Muscle layer of duodenum (tissue), 2 donors: ENCODE results near the gene FABP7.

Experiments
- H3K27ac ChIP-seq: one replicate; pipeline ENCODE4 v1.7.0; 2013; ENCODE audit warnings: mild to moderate bottlenecking, low read length
- H3K27me3 ChIP-seq: one replicate; pipeline ENCODE4 v1.7.0; 2013; ENCODE audit warnings: low read depth, mild to moderate bottlenecking, control low read depth, low read length
- H3K36me3 ChIP-seq, 2 donors: one replicate each; pipeline ENCODE4 v1.7.0; 2013; ENCODE audit warnings: low read length in 2 of 2, control low read depth in 1 of 2, mild to moderate bottlenecking in 1 of 2; ENCODE audit not compliant: insufficient read depth in 2 of 2, control insufficient read depth in 1 of 2
- H3K4me1 ChIP-seq, 2 donors: one replicate each; pipeline ENCODE4 v1.7.0; 2013; ENCODE audit warnings: low read length in 2 of 2, mild to moderate bottlenecking in 2 of 2, control low read depth in 1 of 2, moderate library complexity in 1 of 2; ENCODE audit not compliant: insufficient read depth in 2 of 2, control insufficient read depth in 1 of 2
- H3K4me3 ChIP-seq, 2 donors: one replicate each; pipeline ENCODE4 v1.7.0; 2013; ENCODE audit warnings: low read length in 2 of 2, low read depth in 1 of 2, mild to moderate bottlenecking in 1 of 2
- H3K9me3 ChIP-seq, 2 donors: one replicate each; pipeline ENCODE4 v1.7.0; 2013; ENCODE audit warnings: low read length in 2 of 2, control low read depth in 1 of 2, mild to moderate bottlenecking in 1 of 2; ENCODE audit not compliant: control insufficient read depth in 1 of 2
- donor health status: healthy.

Gene FABP7

GRCh38 chr6:122799140-122799745, 19.7 kb downstream of the FABP7 start:
- peaks cover 0 to 7% of the 10 kb centered on the region in 2 donors for H3K36me3 ChIP-seq
- H3K27me3 ChIP-seq = no peaks in the 10 kb centered on the region
- H3K27ac ChIP-seq = no peak overlapping the region
- H3K9me3 ChIP-seq = no peaks in the 10 kb centered on the region
- H3K4me1 ChIP-seq = no peaks in the 10 kb centered on the region
- no peak overlapping the region for H3K4me3 ChIP-seq

- Histone ChIP-seq H3K27ac (no peak overlapping the region), H3K4me3 (no peak overlapping the region), H3K36me3 (peaks cover 1 to 7% of the 10 kb centered on the region in 2 donors), H3K4me1 (no peaks in the 10 kb centered on the region), H3K27me3 (no peaks in the 10 kb centered on the region), H3K9me3 (no peaks in the 10 kb centered on the region)
Observed at GRCh38 chr6:122799916-122800686, 20.6 kb downstream of the FABP7 start.

GRCh38 chr6:122800906-122801305, 21.4 kb downstream of the FABP7 start:
- Histone ChIP-seq H3K4me3 (no peak overlapping the region), H3K4me1 (no peaks in the 10 kb centered on the region), H3K27me3 (no peaks in the 10 kb centered on the region), H3K9me3 (no peaks in the 10 kb centered on the region), H3K27ac (no peak overlapping the region), H3K36me3 (peaks cover 2 to 7% of the 10 kb centered on the region in 2 donors)

GRCh38 chr6:122801397-122801796, 21.9 kb downstream of the FABP7 start:
- H3K27ac ChIP-seq = no peak overlapping the region
- peaks cover 2 to 7% of the 10 kb centered on the region in 2 donors for H3K36me3 ChIP-seq
- no peak overlapping the region for H3K4me3 ChIP-seq
- no peaks in the 10 kb centered on the region for H3K9me3 ChIP-seq
- H3K27me3 ChIP-seq = no peaks in the 10 kb centered on the region
- H3K4me1 ChIP-seq = no peaks in the 10 kb centered on the region

- Histone ChIP-seq H3K4me3 (no peak overlapping the region), H3K9me3 (no peaks in the 10 kb centered on the region), H3K27ac (no peak overlapping the region), H3K4me1 (no peaks in the 10 kb centered on the region), H3K36me3 (peaks cover 1 to 2% of the 10 kb centered on the region in 2 donors), H3K27me3 (no peaks in the 10 kb centered on the region)
Observed at GRCh38 chr6:122803171-122803661, 23.7 kb downstream of the FABP7 start.

GRCh38 chr6:122804962-122805485, 25.5 kb downstream of the FABP7 start:
- no peak overlapping the region for H3K27ac ChIP-seq

GRCh38 chr6:122806291-122806690, 26.8 kb downstream of the FABP7 start:
- no peaks in the 10 kb centered on the region for H3K9me3 ChIP-seq
- no peaks in the 10 kb centered on the region for H3K27me3 ChIP-seq
- peaks cover 0 to 7% of the 10 kb centered on the region in 2 donors for H3K36me3 ChIP-seq
- H3K4me3 ChIP-seq = no peak overlapping the region
- no peak overlapping the region for H3K27ac ChIP-seq
- no peaks in the 10 kb centered on the region for H3K4me1 ChIP-seq

More at GRCh38 chr6:122804962-122805485, 25.5 kb downstream of the FABP7 start:
- Histone ChIP-seq H3K9me3 (no peaks in the 10 kb centered on the region), H3K4me1 (no peaks in the 10 kb centered on the region), H3K27me3 (no peaks in the 10 kb centered on the region), H3K36me3 (peaks cover 0 to 7% of the 10 kb centered on the region in 2 donors), H3K4me3 (no peak overlapping the region)

- H3K9me3 ChIP-seq = no peaks in the 10 kb centered on the region
- no peaks in the 10 kb centered on the region for H3K27me3 ChIP-seq
- no peak overlapping the region for H3K4me3 ChIP-seq
- H3K27ac ChIP-seq = no peak overlapping the region
- no peaks in the 10 kb centered on the region for H3K4me1 ChIP-seq
- H3K36me3 ChIP-seq = peaks cover 0 to 7% of the 10 kb centered on the region in 2 donors
Observed at GRCh38 chr6:122808121-122808885, 28.8 kb downstream of the FABP7 start.

- H3K36me3 ChIP-seq = peaks cover 0 to 7% of the 10 kb centered on the region in 2 donors
- H3K27ac ChIP-seq = no peak overlapping the region
- H3K9me3 ChIP-seq = no peaks in the 10 kb centered on the region
- H3K4me1 ChIP-seq = no peaks in the 10 kb centered on the region
- no peak overlapping the region for H3K4me3 ChIP-seq
- H3K27me3 ChIP-seq = no peaks in the 10 kb centered on the region
Observed at GRCh38 chr6:122809001-122809400, 29.5 kb downstream of the FABP7 start.

- H3K4me3 ChIP-seq = no peak overlapping the region
- H3K36me3 ChIP-seq = peaks cover 0 to 7% of the 10 kb centered on the region in 2 donors
- no peak overlapping the region for H3K27ac ChIP-seq
- H3K27me3 ChIP-seq = no peaks in the 10 kb centered on the region
- no peaks in the 10 kb centered on the region for H3K4me1 ChIP-seq
- no peaks in the 10 kb centered on the region for H3K9me3 ChIP-seq
Observed at GRCh38 chr6:122809691-122810090, 30.2 kb downstream of the FABP7 start.

- no peak overlapping the region for H3K27ac ChIP-seq
- no peaks in the 10 kb centered on the region for H3K9me3 ChIP-seq
- peaks cover 0 to 4% of the 10 kb centered on the region in 2 donors for H3K36me3 ChIP-seq
- H3K27me3 ChIP-seq = no peaks in the 10 kb centered on the region
- H3K4me1 ChIP-seq = no peaks in the 10 kb centered on the region
- H3K4me3 ChIP-seq = no peak overlapping the region
Observed at GRCh38 chr6:122810189-122810588, 30.7 kb downstream of the FABP7 start.
